ENCODE measurements around the gene CORO6. TPM values are rescaled to one million over a fixed set of nuclear protein-coding genes. Genes with fewer than 3 reads are reported as not detected.
A peak's percentile ranks its signal among the peaks of the same experiment; 100 is the strongest.

Gene CORO6
- total RNA-seq, 4 donors from 2014 or later = 34.5 to 139 (median 83.1) TPM

DNA sequence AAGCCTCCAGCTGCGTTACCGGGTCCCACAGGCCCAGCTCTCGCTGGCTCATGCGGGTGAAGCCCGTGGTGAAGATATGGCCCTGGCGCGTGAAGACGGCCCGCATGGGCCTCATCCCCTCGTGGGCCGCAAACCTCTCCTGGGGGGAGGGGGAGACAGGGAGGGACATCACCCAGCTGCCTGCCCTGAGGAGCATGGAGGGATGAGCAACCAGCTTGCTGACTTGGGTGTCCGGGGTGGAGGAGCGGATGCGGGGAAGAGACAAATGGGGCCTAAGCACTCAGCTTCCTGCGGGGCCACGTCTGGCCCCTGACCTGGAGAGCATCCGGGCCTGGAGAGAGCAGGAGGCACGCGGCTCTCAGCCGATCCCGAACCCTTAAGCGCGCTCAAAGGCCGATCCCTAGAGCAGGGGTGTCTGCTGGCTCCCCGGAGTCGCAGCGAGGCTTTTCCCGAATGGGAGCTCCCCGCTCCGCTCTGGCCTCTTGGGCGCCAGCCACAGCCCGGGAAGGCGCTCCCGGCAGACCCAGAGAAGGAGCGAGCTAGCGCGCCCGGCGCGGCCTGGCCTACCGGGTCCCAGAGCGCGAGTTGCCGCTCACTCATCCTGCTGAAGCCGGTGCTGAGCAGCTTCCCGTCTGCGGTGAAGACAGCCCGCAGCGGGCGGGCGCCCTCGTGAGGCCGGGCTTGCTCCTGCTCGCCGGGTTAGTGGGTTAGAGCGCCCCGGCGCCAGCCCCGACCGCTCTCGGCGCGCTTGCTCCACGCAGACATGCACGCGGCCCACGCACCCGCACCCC is 5.0 kb downstream of the CORO6 start:
- TF ChIP-seq EP300 (IDR thresholded peaks at IDR 0.05) (peak in 1 of 2 donors; percentile 54), POLR2A (IDR thresholded peaks at IDR 0.05) (peak in 1 of 2 donors; percentile 21)
- TF ChIP-seq, protein P1, sequence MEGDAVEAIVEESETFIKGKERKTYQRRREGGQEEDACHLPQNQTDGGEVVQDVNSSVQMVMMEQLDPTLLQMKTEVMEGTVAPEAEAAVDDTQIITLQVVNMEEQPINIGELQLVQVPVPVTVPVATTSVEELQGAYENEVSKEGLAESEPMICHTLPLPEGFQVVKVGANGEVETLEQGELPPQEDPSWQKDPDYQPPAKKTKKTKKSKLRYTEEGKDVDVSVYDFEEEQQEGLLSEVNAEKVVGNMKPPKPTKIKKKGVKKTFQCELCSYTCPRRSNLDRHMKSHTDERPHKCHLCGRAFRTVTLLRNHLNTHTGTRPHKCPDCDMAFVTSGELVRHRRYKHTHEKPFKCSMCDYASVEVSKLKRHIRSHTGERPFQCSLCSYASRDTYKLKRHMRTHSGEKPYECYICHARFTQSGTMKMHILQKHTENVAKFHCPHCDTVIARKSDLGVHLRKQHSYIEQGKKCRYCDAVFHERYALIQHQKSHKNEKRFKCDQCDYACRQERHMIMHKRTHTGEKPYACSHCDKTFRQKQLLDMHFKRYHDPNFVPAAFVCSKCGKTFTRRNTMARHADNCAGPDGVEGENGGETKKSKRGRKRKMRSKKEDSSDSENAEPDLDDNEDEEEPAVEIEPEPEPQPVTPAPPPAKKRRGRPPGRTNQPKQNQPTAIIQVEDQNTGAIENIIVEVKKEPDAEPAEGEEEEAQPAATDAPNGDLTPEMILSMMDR (IDR thresholded peaks at IDR 0.05) = peak; percentile 61 to 81 (median 75)
- Histone ChIP-seq H3K4me1 (peaks cover 0 to 81% (median 60%) of the 10 kb centered on the region in 4 donors), H3K27ac (peak overlapping the region in 3 of 4 donors; percentile 69 to 84 (median 78)), H3K4me3 (peak overlapping the region; percentile 11 to 53 (median 36)), H3K27me3 (peaks cover 0 to 5% of the 10 kb centered on the region in 2 donors), H3K36me3 (peaks cover 0 to 2% (median 0%) of the 10 kb centered on the region in 3 donors), H3K9me3 (no peaks in the 10 kb centered on the region)
- 10 to 14% methylated on average over 22 to 29 of the region's 68 CpGs for WGBS, 2 donors
- peak in 1 of 2 donors; percentile 56 for DNase-seq (ENCODE audit: low spot score in 2 of 2)

DNA sequence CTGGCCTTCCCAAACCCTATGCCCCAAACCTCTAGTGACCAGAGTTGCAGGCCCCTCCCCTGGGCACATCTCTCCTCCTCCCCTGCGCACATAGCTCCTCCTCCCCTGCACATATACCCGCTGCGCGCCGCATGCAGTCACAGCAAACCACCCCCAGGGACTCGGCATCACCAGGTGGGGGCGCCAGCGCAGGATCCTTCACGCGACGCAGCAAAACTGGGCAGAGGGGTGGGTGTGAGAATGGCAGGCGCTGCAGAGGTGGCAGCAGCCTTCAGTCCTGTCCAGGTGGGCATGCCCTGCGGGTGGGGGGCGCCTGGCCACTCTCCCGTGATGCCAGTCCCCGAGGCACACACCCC is 5.6 kb downstream of the CORO6 start:
- TF ChIP-seq EP300 (IDR thresholded peaks at IDR 0.05) (peak in 1 of 2 donors; percentile 44), POLR2A (IDR thresholded peaks at IDR 0.05) (peak in 1 of 2 donors; percentile 45)
- TF ChIP-seq, protein P1 (IDR thresholded peaks at IDR 0.05) = peak; percentile 43 to 69 (median 64)
- Histone ChIP-seq H3K4me3 (peak overlapping the region; percentile 11 to 53 (median 36)), H3K27me3 (peaks cover 0 to 5% of the 10 kb centered on the region in 2 donors), H3K4me1 (peaks cover 0 to 78% (median 57%) of the 10 kb centered on the region in 4 donors), H3K36me3 (peaks cover 0 to 7% (median 0%) of the 10 kb centered on the region in 3 donors), H3K9me3 (no peaks in the 10 kb centered on the region), H3K27ac (peak overlapping the region in 3 of 4 donors; percentile 69 to 88 (median 78))
- WGBS, 2 donors = 2 to 4% methylated on average over 8 to 16 of the region's 16 CpGs
- DNase-seq (ENCODE audit: low spot score in 2 of 2) = peak in 1 of 2 donors; percentile 69

DNA sequence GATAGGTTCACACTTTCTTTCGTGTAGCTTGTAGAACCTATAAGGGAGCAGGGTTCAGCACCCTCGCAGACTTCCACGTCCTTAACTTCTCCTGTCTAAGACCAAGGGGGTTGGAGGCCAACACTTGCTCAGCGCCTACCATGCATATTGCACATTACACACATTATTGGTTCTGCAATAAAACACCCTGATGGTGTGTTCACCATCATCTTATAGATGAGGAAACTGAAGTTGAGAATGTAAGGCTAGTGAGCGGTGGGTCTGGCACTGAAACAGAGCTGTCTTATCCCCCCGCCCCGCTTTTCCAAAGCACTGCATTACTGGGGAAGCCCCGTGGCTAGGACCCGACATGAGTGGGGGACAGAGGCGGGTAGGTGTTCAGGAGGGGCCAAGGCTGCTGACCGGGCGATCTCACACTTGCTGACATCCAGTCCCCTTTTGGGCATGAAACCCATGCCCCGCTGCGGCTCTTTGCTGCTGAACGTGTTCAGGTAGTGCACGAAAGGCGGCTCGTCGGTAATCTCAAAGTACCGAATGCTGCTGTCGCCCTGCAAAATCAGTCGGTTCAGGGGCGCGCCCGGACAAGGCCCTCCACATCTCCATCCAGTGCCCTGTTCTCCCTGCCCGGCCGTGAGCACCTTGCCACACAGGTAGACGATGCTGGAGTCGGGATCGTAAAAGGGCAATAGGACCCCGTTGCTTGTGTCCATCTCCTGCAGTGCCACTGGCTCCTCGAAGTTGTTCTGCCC is 6.2 kb downstream of the CORO6 start:
- Histone ChIP-seq H3K4me1 (peaks cover 0 to 72% (median 51%) of the 10 kb centered on the region in 4 donors), H3K9me3 (no peaks in the 10 kb centered on the region), H3K27me3 (peaks cover 0 to 5% of the 10 kb centered on the region in 2 donors), H3K4me3 (peak overlapping the region; percentile 26 to 53 (median 49)), H3K27ac (peak overlapping the region in 3 of 4 donors; percentile 66 to 89 (median 88)), H3K36me3 (peaks cover 0 to 7% (median 0%) of the 10 kb centered on the region in 3 donors)
- no peak for DNase-seq (ENCODE audit: low spot score in 2 of 2)
- 35 to 52% methylated on average over 25 to 26 of the region's 32 CpGs for WGBS, 2 donors
- TF ChIP-seq, protein P1 (IDR thresholded peaks at IDR 0.05) = no peak
- no peak for TF ChIP-seq POLR2A (IDR thresholded peaks at IDR 0.05)
- TF ChIP-seq EP300 (IDR thresholded peaks at IDR 0.05) = no peak

DNA sequence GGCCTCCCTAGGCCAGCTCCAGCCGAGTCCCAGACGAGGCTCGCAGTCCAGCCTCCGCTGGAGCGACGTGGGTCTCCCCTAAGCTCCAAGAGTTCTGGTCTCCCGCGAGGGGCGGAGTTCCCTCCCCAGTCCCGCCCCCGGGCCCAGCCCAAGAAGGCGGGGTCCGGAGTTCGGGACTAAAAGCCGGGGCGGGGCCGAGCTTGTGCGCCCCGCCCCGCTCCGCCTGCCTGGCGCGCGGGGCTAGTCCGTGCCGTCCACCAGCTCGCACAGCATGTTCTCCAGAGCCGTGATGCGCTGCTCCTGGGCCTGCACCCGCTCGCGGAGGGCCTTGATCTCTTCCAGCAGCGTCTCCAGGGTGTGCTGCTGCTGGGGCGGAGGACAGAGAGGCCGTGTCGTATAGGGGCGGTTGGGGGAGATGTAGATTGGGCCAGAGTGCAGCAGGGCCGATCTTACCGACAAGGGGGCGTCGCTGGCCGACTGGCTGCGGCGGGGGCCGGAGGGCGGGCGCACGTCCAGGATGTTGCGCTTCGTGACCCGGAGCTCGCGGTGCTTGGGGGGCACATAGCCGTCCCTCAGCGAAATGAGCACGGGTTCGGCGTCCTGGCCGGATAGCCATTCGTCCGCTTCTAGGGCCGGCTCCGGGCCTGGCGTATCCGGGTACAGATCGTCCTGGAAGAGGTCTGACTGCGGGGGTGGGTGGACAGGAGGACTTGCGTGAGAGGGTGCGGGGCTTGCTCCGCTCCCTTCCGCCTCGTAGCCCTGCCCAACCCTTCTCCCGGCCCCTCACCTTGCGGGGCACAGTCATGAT is 7.0 kb downstream of the CORO6 start:
- DNase-seq (ENCODE audit: low spot score in 2 of 2) = peak; percentile 85 to 87
- H3K27ac ChIP-seq = peak overlapping the region; percentile 56 to 89 (median 77)
- no peaks in the 10 kb centered on the region for H3K9me3 ChIP-seq
- peak in 1 of 2 donors; percentile 89 for TF ChIP-seq EP300 (IDR thresholded peaks at IDR 0.05)
- peak; percentile 32 to 89 for TF ChIP-seq POLR2A (IDR thresholded peaks at IDR 0.05)
- TF ChIP-seq, protein P1 (IDR thresholded peaks at IDR 0.05) = peak in 1 of 5 experiments; percentile 6
- H3K4me3 ChIP-seq = peak overlapping the region; percentile 26 to 50 (median 46)
- peaks cover 0 to 9% (median 0%) of the 10 kb centered on the region in 3 donors for H3K36me3 ChIP-seq
- WGBS, 2 donors = 5 to 10% methylated on average over 51 to 60 of the region's 74 CpGs
- H3K27me3 ChIP-seq = peaks cover 0 to 5% of the 10 kb centered on the region in 2 donors
- peaks cover 0 to 67% (median 51%) of the 10 kb centered on the region in 4 donors for H3K4me1 ChIP-seq
